Measurements from ENCODE around the gene EPB41L5.

GRCh38 chr2:120219766-120220165, 206.9 kb downstream of the EPB41L5 start:
- TF ChIP-seq CTCF (IDR thresholded peaks at IDR 0.05) (no peak), POLR2A (IDR thresholded peaks at IDR 0.05) (no peak)

All from testis (tissue), 2 donors.